CD1c-positive myeloid dendritic cell (primary cell): ENCODE results near the gene ETAA1.
A peak's percentile ranks its signal among the peaks of the same experiment; 100 is the strongest.

Source experiments
- DNase-seq: peaks from one replicate; pipeline ENCODE4 v3.0.0-alpha.2; 2016; ENCODE audit errors: extremely low spot score

The ETAA1 gene

DNA sequence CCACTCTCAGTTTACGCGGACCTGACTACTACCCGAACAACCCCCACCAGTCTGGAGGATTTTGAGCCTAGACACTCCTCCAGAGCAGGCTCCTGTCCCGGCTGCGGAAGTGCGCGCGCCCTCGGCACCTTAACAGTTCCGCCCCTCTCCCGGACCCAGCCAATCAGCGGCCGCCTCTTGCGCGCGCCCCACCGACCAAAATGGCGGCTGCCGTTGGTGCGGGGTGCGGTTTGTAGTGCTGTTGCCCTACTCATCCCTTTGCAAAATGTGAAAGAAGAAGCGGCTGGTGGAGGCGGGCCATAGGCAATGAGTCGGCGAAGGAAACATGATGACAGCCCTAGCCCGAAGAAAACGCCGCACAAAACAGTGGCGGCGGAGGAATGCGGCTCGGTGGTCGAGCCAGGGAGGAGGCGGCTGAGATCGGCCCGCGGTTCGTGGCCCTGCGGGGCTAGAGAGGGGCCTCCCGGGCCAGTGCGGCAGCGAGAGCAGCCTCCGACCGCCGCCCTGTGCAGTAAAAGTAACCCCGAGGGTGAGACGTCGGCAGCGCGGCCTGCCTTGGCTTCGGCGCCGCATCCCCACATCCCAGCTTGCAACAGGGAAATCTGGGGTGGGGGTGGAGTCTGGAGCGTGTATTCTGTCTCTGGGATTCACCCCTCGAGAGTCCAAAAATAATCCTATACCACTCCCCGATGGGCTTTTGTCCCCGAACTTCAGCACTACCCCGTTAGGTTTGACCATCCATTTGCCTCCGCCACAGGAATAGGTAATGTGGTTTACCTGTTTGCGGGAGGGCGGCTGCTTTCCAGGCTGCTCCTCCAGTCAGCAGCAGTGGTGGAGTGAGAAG is at the start of gene ETAA1:
TSS of gene ETAA1 (plus strand) at position 191 of the 844 bp plus-strand sequence. CDS start at position 307, 116 bp downstream.
- peak; percentile 97 for DNase-seq

DNA sequence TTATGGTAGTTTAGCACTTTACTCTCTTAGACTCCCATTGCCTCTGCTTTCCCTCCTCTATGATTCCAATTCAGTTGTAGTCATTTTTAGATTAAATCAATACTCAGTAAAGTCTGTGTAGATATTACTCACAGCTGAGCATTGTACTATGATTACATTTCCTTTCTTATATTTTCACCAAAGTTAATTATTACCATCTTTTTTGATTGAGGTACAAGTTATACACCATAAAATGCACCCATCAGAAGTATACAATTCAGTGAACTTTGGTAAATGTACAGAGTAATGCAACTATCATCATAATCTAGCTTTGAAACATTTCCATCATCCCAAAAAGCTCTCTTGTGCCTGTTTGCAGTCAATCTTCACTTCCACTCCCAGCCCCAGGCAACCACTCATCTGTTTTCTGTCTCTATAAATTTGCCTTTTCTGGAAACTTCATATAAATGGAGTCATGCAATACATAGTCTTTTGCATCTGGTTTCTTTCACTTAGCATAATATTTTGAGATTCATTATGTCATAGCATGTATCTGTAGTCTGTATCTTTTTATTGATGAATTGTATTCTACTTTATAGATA is 30.2 kb upstream of the ETAA1 start:
- no peak for DNase-seq

DNA sequence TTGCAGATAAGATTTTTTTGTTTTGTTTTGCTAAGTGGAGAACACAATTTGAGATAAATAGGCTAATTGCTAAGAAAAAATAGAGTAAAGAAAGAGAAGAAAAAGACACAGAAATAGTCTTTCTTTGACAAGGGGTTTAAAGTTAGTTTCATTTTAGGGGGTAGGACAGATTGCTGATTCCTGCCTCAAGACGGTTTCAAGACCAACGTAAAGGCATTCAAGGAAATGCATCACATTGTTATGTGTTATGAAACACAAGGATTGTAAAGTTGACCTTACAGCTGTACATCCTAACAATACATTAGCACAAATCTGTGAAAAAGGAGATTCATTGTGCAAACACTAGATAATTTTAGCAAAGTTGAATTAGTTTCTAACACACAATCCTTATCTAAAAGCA is 22.7 kb upstream of the ETAA1 start:
- DNase-seq = no peak

DNA sequence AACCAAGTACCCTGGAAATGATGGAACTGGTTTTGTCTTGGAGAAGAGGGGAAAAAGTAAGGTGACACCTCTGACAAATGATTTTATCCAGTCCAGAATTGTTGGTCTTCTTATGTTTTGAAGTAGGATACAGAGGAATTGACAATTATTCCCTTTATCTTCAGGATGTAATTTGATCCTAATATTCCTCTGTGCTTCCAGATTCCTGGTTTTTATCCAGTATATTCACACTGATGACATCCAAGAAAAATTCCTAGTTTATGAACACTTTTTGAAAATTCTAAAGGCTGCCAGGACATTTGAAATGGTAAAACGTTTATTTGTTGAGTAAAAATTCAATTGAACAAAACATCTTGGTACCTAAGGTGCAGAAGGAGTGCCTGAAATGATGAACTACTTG is 22.2 kb upstream of the ETAA1 start:
- DNase-seq = no peak

DNA sequence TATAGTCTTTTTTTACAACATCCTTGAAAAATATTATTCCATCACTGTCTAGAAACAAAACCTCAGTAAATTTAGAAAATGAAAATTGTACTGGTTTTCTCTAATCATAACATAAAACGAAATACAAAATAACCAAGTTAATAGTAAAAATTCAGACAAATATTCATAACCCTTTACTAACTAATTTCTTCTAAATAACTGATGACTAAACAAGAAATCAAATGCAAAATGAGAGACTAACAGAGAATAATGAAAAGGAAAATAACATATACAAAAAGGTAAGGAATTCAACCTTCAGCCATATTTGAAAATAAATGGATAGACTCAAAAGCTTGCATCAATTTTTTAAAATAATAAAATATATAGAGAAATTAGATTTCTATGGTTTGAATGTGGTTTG is 18.6 kb upstream of the ETAA1 start:
- no peak for DNase-seq

DNA sequence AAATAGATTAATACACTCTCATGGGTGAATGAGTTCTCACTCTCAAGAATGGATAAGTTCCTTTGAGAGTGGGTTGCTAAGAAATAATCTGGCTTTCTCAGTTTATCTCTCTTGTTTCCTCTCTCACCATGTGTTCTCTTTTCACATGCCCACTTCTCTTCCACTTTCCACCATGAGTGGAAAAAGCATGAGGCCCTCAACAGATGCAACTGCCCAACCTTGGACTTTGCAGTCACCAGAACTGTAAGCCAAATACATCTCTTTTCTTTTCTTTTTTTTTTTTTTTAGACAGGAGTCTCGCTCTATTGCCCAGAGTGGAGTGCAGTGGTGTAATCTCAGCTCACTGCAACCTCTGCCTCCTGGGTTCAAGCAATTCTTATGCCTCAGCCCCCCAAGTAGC is 18.1 kb upstream of the ETAA1 start:
- DNase-seq = no peak

DNA sequence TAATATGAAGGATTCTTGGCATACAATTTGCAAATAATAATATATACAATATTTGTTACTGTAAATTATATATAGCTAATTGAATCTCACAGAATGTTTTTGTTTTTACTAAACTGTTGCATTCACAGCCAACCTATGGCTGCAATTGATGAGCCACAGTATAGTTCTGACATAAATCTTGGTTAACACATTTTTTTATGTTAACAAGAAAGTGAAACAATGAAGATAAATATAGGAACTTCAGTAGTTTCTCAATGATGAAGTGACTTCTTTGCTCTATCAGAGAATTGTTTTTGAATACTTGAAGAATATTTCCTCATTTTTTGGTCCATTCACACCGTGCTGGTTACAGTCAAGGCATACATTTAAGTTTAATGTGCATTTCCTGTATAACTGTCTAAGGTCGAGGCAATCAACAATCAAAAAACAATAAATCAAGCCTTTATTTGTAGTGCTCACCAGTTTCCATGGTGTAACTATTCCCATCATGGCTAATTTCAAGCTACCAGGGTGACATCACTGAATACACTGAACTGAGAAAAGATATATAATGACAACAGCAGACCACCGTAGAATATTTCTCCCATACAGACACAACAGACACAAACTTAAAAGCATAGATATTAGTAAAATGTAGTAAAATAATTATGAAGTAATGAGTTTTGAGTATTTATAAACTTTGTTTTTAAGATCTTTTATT is 12.9 kb upstream of the ETAA1 start:
- no peak for DNase-seq

DNA sequence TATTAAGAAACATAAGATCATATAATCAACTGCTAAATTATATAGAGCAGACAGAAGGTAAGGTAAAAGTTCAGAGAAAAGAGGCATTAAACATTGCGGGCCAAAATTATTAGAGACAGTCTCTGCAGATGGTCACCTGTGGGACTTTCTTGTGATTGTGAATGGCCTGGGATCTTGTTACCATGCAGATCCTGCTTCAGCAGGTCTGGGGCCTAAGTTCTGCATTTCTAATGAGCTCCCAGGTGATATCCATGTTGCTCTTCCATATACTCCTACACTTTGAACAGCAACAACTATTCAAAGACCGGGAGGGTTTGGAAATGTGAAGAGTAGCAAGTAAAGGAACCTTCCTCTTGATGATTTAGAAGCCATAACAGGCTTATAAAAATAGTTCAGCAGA is 8.5 kb upstream of the ETAA1 start:
- no peak for DNase-seq

DNA sequence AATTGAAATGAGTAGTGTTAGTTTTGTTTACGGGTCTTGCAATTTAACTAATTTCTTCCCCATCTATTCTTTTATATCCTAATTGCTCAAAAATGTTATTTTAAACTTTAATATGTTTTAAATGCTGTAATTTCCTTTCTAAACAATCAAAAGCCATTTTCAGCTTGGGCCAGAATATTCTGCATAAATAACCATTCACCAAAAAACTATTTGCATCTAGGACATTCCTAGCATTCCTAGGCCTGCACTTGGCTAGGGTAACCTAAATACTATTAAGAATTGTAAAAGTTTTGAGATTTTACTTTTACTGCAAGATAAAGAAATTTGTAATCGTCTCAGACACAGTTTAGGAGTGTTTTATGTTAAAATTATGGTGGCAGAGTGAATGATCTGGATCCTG is 7.8 kb upstream of the ETAA1 start:
- DNase-seq = no peak

DNA sequence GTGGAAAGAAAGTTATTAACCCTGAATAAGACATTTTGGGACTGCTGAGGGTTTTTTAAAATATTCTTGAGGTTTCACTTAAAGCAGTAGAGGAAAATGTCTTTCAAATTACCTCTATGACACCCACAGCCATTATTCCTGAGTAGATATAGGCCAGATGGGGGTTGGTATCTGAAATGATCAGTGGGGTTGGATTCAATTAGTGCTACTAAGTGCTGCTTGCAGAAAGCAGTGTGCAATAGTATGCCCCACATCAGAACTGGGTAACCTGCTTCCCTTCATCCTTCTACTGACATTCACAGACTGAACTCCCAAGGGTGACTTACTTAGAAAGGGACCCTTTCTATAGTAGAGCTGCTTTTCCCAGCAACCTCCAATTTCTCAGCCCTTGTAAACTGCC is 7.3 kb upstream of the ETAA1 start:
- no peak for DNase-seq

DNA sequence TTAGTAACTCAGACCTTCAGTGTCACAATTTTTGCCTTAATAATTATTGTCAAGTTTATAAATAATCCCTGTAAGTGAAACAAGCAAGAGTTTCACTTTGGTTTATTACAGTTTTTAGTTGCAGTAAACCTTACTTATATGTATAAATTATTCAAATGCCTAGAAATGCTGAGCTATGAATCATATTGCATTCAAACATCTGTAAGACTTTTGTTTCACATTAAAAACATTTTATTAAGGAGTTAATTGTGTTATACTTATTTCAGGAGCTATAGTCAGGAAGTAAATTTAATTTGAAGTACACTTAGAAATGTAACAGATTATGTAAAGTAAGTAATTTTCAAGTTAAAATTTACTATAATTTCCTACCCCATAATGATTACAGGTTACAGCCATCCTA is 3.9 kb upstream of the ETAA1 start:
- DNase-seq = no peak

DNA sequence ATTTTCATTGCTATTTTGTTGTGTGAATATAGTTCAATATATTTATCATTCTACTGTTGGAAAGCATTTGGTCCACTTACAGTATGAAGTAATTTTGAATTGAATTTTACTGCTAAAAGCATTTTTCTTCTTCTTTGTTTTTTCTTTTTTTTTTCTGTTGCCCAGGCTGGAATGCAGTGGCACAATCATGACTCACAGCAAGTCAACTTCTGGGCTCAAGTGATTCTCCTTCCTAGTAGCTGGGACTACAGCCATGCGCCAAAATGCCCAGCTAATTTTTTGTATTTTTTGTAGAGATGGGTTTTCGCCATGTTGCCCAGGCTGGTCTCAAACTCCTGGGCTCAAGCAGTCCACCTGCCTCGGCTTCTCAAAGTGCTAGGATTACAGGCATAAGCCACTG is 2.4 kb upstream of the ETAA1 start:
- DNase-seq = no peak

DNA sequence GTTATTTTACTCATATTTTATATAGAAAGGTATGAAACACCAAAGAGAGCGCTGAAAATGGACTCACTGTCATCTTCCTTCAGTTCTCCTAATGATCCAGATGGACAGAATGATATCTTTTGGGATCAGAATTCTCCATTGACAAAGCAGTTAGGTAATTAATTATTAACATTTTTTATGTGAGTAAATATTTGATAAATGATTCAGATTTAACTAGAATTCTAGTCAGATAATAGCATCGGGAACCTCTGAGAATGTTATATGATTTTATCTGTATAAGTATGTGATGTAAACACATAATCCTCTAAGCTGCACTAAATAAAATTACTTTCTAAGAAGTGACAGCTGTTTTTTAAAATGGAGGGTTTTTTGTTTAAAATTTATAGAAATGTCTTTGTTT is 2.0 kb downstream of the ETAA1 start:
- no peak for DNase-seq

DNA sequence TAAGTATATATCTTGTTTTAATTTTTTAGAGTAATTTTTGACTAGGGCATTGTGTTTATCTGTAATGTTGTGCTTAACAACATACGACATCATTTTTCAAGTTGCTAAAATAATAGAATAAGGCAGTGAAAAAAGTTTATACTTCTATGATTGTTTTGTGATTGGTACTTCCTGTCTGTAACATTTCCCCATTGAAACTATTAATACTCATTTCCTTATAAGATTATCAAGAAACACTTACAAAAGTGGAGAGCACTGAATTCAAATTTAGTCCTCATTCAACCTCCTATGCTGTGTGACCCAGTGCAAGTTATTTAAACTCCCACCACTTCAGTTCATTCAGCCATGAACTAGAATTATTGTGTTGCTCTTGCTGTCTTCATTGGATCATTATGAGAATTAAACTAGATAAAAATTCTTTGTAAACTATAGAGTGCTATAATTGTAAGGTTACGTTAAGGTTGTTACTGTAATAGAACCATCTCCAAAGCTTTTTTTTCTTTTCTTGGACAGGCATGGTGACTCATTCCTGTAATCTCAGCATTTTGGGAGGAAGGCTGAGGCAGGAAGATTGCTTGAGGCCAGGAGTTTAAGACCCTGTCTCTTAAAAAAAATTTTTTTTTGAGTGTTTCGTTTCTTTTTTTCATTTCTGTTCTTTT is 2.8 kb downstream of the ETAA1 start:
- DNase-seq = no peak

DNA sequence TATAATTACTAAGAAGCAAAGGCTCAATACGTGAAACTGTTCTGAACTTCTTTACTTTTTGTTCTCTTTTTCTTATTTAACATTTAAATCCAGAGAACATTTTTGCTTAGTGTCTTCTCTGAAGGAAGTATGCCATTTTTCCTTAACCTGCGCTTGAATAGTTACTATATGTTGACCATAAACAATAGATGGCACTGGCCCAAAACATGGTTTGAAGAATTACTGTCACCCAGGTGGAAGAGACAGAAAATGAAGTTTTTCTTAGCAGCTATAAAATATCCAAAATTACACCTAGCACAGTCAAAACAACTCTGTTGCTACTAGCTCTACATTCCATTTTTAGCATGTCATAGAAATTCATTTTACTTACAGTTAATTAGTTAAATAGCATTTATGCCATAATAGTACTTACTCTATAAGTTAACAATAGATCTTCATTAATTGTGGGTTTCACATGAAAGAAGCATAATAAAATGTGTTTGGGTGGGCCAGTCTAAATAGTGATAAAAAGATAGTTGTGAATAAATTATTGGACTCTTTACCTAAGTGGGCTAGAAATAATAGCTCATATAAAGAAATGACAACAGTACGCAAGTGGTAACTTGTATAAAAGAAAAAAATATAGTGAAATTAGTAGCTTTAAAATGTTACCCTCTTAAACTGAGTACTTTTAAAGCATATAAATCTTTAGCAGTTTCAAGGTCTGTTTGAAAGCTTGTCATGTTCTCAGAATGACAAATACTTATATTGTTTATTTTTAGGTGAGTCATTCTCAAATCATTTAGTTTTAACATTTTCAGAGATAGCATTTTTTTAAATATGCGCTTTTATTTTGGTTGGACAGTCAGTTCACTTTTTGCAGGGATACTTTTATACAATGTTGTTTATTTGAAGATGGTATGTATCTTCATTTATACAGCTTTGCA is 3.7 kb downstream of the ETAA1 start:
- DNase-seq = no peak

DNA sequence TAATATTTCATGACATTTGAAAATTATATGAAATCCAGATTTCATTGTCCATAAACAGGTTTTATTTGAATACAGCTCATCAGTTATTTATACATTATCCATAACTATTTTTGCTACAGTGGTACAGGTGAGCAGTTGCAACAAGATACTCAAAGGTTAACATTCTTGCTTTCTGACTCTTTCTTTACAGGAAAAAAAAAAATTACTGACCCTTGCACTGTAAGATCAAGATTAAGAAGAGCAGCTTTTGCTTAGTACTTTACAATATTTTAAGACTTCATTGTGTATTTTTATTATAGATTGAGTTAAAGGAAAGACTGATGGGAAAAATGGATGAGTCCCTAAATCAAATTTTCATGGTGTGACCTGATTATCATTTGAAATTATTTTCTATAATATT is 11.2 kb downstream of the ETAA1 start:
- no peak for DNase-seq

DNA sequence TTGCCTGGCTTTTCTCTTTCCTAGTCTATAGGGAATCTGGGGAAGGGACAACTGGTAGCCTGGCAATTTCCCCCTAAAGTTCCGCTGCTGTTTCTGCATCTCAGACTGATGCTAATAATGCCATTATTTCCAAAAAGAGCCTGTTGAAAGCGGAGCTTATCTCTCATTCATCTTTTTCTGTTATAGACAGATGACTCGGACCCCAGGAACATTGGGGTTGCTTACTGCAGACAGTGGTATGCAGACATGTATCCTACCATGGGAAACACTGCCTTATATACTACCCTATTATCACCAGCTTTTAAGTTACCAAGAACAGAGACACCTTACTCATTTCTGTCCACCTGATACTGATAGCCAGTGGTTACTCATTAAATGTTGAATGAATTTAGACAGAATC is 15.3 kb downstream of the ETAA1 start:
- DNase-seq = no peak

DNA sequence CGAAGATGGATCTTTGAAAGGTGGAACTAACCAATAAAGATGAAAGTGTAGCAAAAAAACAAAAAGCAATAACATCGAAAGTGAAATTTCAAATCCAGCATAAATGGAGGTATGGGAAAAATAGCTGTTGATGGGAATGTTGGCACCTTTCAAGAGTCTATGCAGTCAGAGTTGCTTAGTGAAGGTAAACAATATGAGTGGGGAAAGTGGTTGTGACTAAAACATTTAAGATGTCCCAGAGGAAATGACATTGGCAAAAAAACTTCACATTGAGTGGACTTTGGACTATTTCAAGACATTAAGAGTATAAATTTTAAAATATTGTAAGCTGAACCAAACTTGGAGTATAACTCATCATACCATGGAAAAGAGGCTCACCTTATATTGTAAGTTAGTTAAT is 17.7 kb downstream of the ETAA1 start:
- no peak for DNase-seq

DNA sequence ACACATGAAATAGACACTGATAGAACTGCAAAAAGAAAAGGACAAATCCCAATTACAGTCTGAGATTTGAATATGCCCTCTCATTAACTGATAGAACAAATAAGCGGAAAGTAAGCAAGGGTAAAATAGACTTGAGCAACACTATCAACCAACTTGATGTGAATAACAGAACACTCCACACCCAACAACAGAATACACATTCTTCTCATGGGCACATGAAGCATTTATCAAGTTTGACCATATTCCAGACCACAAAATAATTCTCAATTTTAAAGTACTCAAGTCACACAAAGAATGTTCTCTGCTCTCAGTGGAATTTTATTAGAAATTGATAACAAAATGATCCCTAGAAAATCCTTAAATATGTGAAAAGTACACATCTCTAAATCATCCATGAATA is 19.0 kb downstream of the ETAA1 start:
- DNase-seq = no peak

DNA sequence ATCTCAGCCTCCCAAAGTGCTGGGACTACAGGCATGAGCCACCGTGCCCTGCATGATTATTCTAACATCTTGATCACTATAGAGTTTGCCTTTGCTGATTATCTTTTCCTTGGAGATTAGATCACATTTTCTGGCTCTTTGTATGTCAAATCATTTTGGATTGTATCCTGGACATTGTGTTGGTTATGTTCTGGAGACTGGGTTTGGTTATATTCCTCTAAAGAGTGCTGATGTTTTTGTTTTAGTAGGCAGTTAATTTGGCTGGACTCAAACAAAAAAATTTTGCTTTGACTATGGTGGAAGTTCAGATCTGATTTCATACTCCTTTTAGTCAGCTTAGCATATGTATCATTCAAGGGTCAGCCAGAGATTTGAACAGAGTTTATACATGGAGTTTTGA is 26.4 kb downstream of the ETAA1 start:
- DNase-seq = no peak

DNA sequence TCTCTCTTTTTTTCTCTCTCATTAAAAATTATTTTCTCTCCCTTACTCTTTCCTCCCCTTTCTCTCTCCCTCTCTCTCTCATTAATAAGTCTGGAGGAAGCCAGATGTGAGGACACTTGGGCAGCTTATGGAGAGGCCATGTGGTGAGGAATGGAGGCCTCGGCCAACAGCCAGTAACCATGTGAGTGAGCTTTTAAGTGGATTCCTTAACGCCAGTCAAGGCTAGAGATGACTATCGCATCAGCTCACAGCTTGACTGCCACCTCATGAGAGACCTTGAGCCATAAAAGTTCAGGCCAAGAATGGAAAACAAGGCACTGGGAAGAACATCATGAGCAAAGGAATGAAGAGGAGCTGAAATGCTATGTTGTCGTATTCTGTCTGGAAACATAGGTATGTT is 39.1 kb downstream of the ETAA1 start:
- DNase-seq = no peak
